Neural cell (in vitro differentiated cells): ENCODE data around the gene ADRB2. TPM values are rescaled to one million over a fixed set of nuclear protein-coding genes. Genes with fewer than 3 reads are reported as not detected.

Experiments used
- H2AFZ ChIP-seq: fragments of 200-600, 300-800 bp; sonication (generic), shearing (Covaris generic); 2 replicates; pipeline ENCODE4 v1.6.0; 2014; ENCODE audit warnings: low read depth, mild to moderate bottlenecking, antibody characterized with exemption, low read length, moderate library complexity
- H3F3A ChIP-seq: fragments of 200-600 bp; shearing (Covaris generic); 2 replicates; pipeline ENCODE4 v1.6.1; 2016; ENCODE audit warnings: mild to moderate bottlenecking, moderate library complexity, mixed read lengths, antibody characterized with exemption, low read length; ENCODE audit not compliant: insufficient read depth, poor library complexity, severe bottlenecking
- H3K27ac ChIP-seq: fragments of 200-600, 300-800 bp; sonication (generic), shearing (Covaris generic); 2 replicates; pipeline ENCODE4 v1.5.1; 2014; ENCODE audit warnings: mild to moderate bottlenecking, low read length, moderate library complexity
- H3K27me3 ChIP-seq: fragments of 300-800, 200-600 bp; sonication (generic), shearing (Covaris generic); 2 replicates; pipeline ENCODE4 v1.6.0; 2014; ENCODE audit warnings: mild to moderate bottlenecking, low read depth, low read length, moderate library complexity; ENCODE audit not compliant: insufficient read depth
- H3K36me3 ChIP-seq: fragments of 300-800, 200-600 bp; sonication (generic), shearing (Covaris generic); 2 replicates; pipeline ENCODE4 v1.5.1; 2014; ENCODE audit warnings: mild to moderate bottlenecking, antibody characterized with exemption, low read length, moderate library complexity; ENCODE audit not compliant: insufficient read depth
- H3K4me2 ChIP-seq: fragments of 300-800, 200-600 bp; sonication (generic), shearing (Covaris generic); 2 replicates; pipeline ENCODE4 v1.6.0; 2014; ENCODE audit warnings: mild to moderate bottlenecking, low read length
- H3K4me3 ChIP-seq: fragments of 300-800, 200-600 bp; sonication (generic), shearing (Covaris generic); 2 replicates; pipeline ENCODE4 v1.5.1; 2014; ENCODE audit warnings: mild to moderate bottlenecking, low read length, moderate library complexity
- H3K79me2 ChIP-seq: fragments of 200-600 bp; shearing (Covaris generic); replicated peaks from 2 replicates; pipeline ENCODE4 v1.6.0; 2014; ENCODE audit warnings: mild to moderate bottlenecking, low read length, moderate library complexity; ENCODE audit not compliant: insufficient read depth
- H3K9ac ChIP-seq: fragments of 300-800, 200-600 bp; sonication (generic), shearing (Covaris generic); 2 replicates; pipeline ENCODE4 v1.6.1; 2016; ENCODE audit warnings: mild to moderate bottlenecking, low read length, mixed read lengths
- H3K9me2 ChIP-seq: fragments of 200-600 bp; shearing (Covaris generic); 2 replicates; pipeline ENCODE4 v1.6.1; 2016; ENCODE audit warnings: mild to moderate bottlenecking, low read length, mixed read lengths; ENCODE audit not compliant: insufficient read depth
- H3K9me3 ChIP-seq: fragments of 200-600, 300-800 bp; sonication (generic), shearing (Covaris generic); 2 replicates; pipeline ENCODE4 v1.6.1; 2016; ENCODE audit warnings: mild to moderate bottlenecking, mixed run types, low read length, moderate library complexity, mixed read lengths
- H4K20me1 ChIP-seq: fragments of 200-600 bp; shearing (Covaris generic); 2 replicates; pipeline ENCODE4 v1.6.1; 2016; ENCODE audit warnings: mild to moderate bottlenecking, mixed run types; ENCODE audit not compliant: insufficient read depth
- CTCF ChIP-seq: fragments of 450-650 bp; IDR thresholded peaks from 2 replicates; pipeline ENCODE4 v1.5.1; 2014; ENCODE audit warnings: antibody characterized with exemption, mild to moderate bottlenecking, moderate library complexity; ENCODE audit not compliant: poor library complexity, severe bottlenecking
- EP300 ChIP-seq: fragments of 450-650 bp; conservative IDR thresholded peaks from 2 replicates; pipeline ENCODE4 v1.6.1; 2014; ENCODE audit warnings: antibody characterized with exemption, mild to moderate bottlenecking, moderate library complexity; ENCODE audit not compliant: poor library complexity, severe bottlenecking
- EZH2 ChIP-seq: fragments of 200-600, 300-800 bp; shearing (Covaris generic), sonication (generic); IDR thresholded peaks from 2 replicates; pipeline ENCODE4 v1.6.1; 2014; ENCODE audit warnings: antibody characterized with exemption, low read length, borderline replicate concordance, mild to moderate bottlenecking; ENCODE audit not compliant: insufficient read depth, poor library complexity, severe bottlenecking
- MXI1 ChIP-seq: fragments of 450-650 bp; conservative IDR thresholded peaks from 2 replicates; pipeline ENCODE4 v1.6.1; 2014; ENCODE audit warnings: antibody characterized with exemption, mild to moderate bottlenecking; ENCODE audit not compliant: poor library complexity, severe bottlenecking
- POLR2AphosphoS5 ChIP-seq: IDR thresholded peaks from 2 replicates; pipeline ENCODE4 v1.6.1; 2012
- RAD21 ChIP-seq: fragments of 450-650 bp; conservative IDR thresholded peaks from 2 replicates; pipeline ENCODE4 v1.6.1; 2014; ENCODE audit warnings: antibody characterized with exemption, mild to moderate bottlenecking, moderate library complexity
- REST ChIP-seq: IDR thresholded peaks from 2 replicates; pipeline ENCODE4 v1.6.1; 2012; ENCODE audit warnings: borderline replicate concordance
- SMC3 ChIP-seq: fragments of 450-650 bp; conservative IDR thresholded peaks from 2 replicates; pipeline ENCODE4 v1.6.1; 2014; ENCODE audit warnings: antibody characterized with exemption, mild to moderate bottlenecking, moderate library complexity; ENCODE audit not compliant: poor library complexity
- TAF1 ChIP-seq: IDR thresholded peaks from 2 replicates; pipeline ENCODE4 v1.6.1; 2012; ENCODE audit warnings: low read depth
- polyA plus RNA-seq: library from polyadenylated mRNA; depleted of rRNA; stranded (reverse); fragments of >200 nt; gene quantifications from 2 replicates; pipeline ENCODE4 v1.2.3, GENCODE V29; 2014

ADRB2 gene
- polyA plus RNA-seq, 1 donor from 2014 or later = not detected

DNA sequence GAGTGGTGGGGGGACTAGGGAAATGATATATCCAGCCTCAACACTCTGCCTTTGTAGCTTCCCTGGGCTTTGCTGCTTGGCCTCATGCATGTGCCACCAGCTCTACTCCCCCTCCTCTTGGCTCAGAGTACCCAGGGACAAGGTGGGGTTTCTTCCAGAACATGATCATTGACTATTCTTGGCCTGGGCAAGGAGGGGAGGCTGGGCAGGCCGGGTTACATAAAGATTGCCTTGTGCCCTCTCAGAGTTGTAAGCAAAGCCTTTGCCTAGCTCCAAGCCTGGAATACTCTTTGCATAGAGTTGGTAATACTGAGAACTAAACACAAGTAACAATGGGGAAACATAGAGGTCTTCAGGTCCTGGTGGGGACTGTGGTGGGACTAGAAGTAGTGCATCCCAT lies 11.9 kb downstream of the ADRB2 start:
- Histone ChIP-seq H3K36me3 (no peaks in the 10 kb centered on the region), H3K4me2 (no peak overlapping the region), H3K27ac (no peak overlapping the region), H3K27me3 (no peaks in the 10 kb centered on the region), H3K9ac (no peak overlapping the region), H3F3A (no peaks in the 10 kb centered on the region), H3K9me2 (no peaks in the 10 kb centered on the region), H3K79me2 (no peaks in the 10 kb centered on the region), H3K9me3 (no peaks in the 10 kb centered on the region), H2AFZ (no peak overlapping the region), H4K20me1 (no peaks in the 10 kb centered on the region), H3K4me3 (no peak overlapping the region)
- TF ChIP-seq REST (no peak), EZH2 (no peak), SMC3 (no peak), CTCF (no peak), EP300 (no peak), RAD21 (no peak), POLR2AphosphoS5 (no peak), MXI1 (no peak), TAF1 (no peak)

DNA sequence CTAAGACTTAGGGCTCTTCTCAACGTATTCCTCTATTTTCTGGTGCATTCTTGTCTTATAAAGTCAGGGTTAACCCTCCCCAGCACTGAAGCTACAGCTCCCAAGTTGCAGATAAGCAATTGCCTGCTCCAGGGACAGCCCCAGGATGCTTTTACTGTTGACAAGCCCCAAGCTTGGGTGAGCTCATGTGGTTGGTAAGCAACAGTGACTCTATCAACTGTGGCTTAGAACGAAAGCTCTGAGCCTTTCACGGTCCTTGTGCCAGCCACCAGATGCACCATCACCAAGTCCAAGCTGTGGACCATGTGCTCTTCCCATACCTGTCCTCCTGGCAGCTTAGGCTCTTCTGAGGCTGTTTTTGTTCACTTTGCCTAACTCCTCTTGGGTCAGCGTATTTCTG lies 13.5 kb downstream of the ADRB2 start:
- no peak overlapping the region for H3K27ac ChIP-seq
- no peak overlapping the region for H3K9ac ChIP-seq
- TF ChIP-seq POLR2AphosphoS5 (no peak), SMC3 (no peak), TAF1 (no peak)
- H3K79me2 ChIP-seq = no peaks in the 10 kb centered on the region
- H3K4me3 ChIP-seq = no peak overlapping the region
- H3K36me3 ChIP-seq = no peaks in the 10 kb centered on the region
- H3K4me2 ChIP-seq = no peak overlapping the region
- no peak overlapping the region for H2AFZ ChIP-seq
- H3K9me3 ChIP-seq = no peaks in the 10 kb centered on the region
- H3F3A ChIP-seq = no peaks in the 10 kb centered on the region
- no peaks in the 10 kb centered on the region for H4K20me1 ChIP-seq
- no peaks in the 10 kb centered on the region for H3K27me3 ChIP-seq
- H3K9me2 ChIP-seq = no peaks in the 10 kb centered on the region

DNA sequence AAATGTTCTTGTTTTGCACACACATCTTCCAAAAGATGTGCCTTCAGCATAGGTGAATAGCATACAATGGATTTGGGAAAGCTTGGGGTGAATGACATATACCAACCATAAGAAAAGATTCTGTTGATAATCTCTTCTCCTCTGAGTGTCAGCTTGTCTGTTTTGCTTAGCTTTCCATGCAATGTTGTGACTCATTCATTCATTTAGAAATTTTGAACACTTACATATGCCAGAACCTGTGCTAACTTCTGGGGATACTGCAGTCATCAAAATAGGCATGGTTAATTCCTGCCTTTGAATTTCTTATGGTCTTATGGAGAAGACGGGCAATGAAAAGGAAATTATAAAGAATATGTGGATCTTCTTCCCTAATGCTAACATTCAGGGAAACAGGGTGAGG lies 14.1 kb downstream of the ADRB2 start:
- Histone ChIP-seq H3K36me3 (no peaks in the 10 kb centered on the region), H4K20me1 (no peaks in the 10 kb centered on the region), H3K9ac (no peak overlapping the region), H3K4me3 (no peak overlapping the region), H2AFZ (no peak overlapping the region), H3K4me2 (no peak overlapping the region), H3K9me2 (no peaks in the 10 kb centered on the region), H3K79me2 (no peaks in the 10 kb centered on the region), H3K27ac (no peak overlapping the region), H3K9me3 (no peaks in the 10 kb centered on the region), H3K27me3 (no peaks in the 10 kb centered on the region), H3F3A (no peaks in the 10 kb centered on the region)
- TF ChIP-seq CTCF (no peak), SMC3 (no peak), TAF1 (no peak), REST (no peak), EP300 (no peak), EZH2 (no peak), RAD21 (no peak), MXI1 (no peak), POLR2AphosphoS5 (no peak)
